ENCODE measurements around the gene PTH1R.
A peak's percentile ranks its signal among the peaks of the same experiment; 100 is the strongest.
"Not testable (repeated sequence)": the region's sequence is repeated elsewhere in the genome, so short reads cannot be mapped to it uniquely, and the experiment has no call there.

Gene PTH1R

GRCh38 chr3:46899151-46900006 is 21.9 kb downstream of the PTH1R start:
- no peak for DNase-seq (ENCODE audit: low spot score)

GRCh38 chr3:46900007-46900292 is 22.4 kb downstream of the PTH1R start:
- no peak for DNase-seq (ENCODE audit: low spot score)

GRCh38 chr3:46900356-46900755 is 22.8 kb downstream of the PTH1R start:
- no peak for DNase-seq (ENCODE audit: low spot score)

- DNase-seq (ENCODE audit: low spot score): no peak
Measured at GRCh38 chr3:46901061-46901460, 23.5 kb downstream of the PTH1R start.

- no peak for DNase-seq (ENCODE audit: low spot score)
Measured at GRCh38 chr3:46901591-46902187, 24.2 kb downstream of the PTH1R start.

GRCh38 chr3:46902188-46902631 is 24.7 kb downstream of the PTH1R start:
- DNase-seq (ENCODE audit: low spot score): no peak

- DNase-seq (ENCODE audit: low spot score): no peak
Measured at GRCh38 chr3:46903341-46904302, 26.1 kb downstream of the PTH1R start.

- DNase-seq (ENCODE audit: low spot score): no peak
Measured at GRCh38 chr3:46904303-46905212, 27.0 kb downstream of the PTH1R start.

GRCh38 chr3:46905213-46905560 is 27.7 kb downstream of the PTH1R start:
- no peak for DNase-seq (ENCODE audit: low spot score)

- DNase-seq (ENCODE audit: low spot score): no peak
Measured at GRCh38 chr3:46905661-46906451, 28.3 kb downstream of the PTH1R start.

- DNase-seq (ENCODE audit: low spot score): no peak
Measured at GRCh38 chr3:46906471-46907058, 29.0 kb downstream of the PTH1R start.

GRCh38 chr3:46907271-46907670 is 29.8 kb downstream of the PTH1R start:
- DNase-seq (ENCODE audit: low spot score): no peak

- DNase-seq (ENCODE audit: low spot score): no peak
Measured at GRCh38 chr3:46907960-46908293, 30.4 kb downstream of the PTH1R start.

GRCh38 chr3:46908294-46908985 is 30.9 kb downstream of the PTH1R start:
- no peak for DNase-seq (ENCODE audit: low spot score)

- no peak for DNase-seq (ENCODE audit: low spot score)
Measured at GRCh38 chr3:46908986-46909534, 31.5 kb downstream of the PTH1R start.

- DNase-seq (ENCODE audit: low spot score): peak; percentile 71
Measured at GRCh38 chr3:46909535-46910161, 32.1 kb downstream of the PTH1R start.

- no peak for DNase-seq (ENCODE audit: low spot score)
Measured at GRCh38 chr3:46910166-46910760, 32.7 kb downstream of the PTH1R start.

GRCh38 chr3:46910914-46911313 is 33.4 kb downstream of the PTH1R start:
- not testable (repeated sequence) for DNase-seq (ENCODE audit: low spot score)

GRCh38 chr3:46912986-46913385 is 35.5 kb downstream of the PTH1R start:
- DNase-seq (ENCODE audit: low spot score): no peak

All from CD4-positive, alpha-beta T cell treated with Interleukin-6 at 100 ng/mL for 8 hours (primary cell).